IgD-negative memory B cell (primary cell): ENCODE results near the gene OSBPL10. TPM values are rescaled to one million over a fixed set of nuclear protein-coding genes. Genes with fewer than 3 reads are reported as not detected.

ENCODE experiments used
- H3K27ac Mint-ChIP-seq, 3 donors: one replicate each; pipeline ENCODE4 v1.8.0; 2020 to 2022; ENCODE audit warnings: mild to moderate bottlenecking in 3 of 3, mixed read lengths in 3 of 3, moderate library complexity in 1 of 3
- H3K27me3 Mint-ChIP-seq: one replicate; pipeline ENCODE4 v1.8.0; 2021; ENCODE audit warnings: mixed read lengths
- H3K36me3 Mint-ChIP-seq: one replicate; pipeline ENCODE4 v1.8.0; 2020; ENCODE audit warnings: mild to moderate bottlenecking, mixed read lengths
- H3K4me1 Mint-ChIP-seq, 3 donors: one replicate each; pipeline ENCODE4 v1.8.0; 2020 to 2022; ENCODE audit warnings: mixed read lengths in 3 of 3, mild to moderate bottlenecking in 1 of 3
- H3K4me3 Mint-ChIP-seq, 4 donors: one replicate each; pipeline ENCODE4 v1.8.0; 2020 to 2022; ENCODE audit warnings: mild to moderate bottlenecking in 4 of 4, mixed read lengths in 4 of 4, moderate library complexity in 3 of 4
- H3K9me3 Mint-ChIP-seq, 3 donors: one replicate each; pipeline ENCODE4 v1.8.0; 2020 to 2021; ENCODE audit warnings: mixed read lengths in 3 of 3, mild to moderate bottlenecking in 1 of 3
- polyA plus RNA-seq: library from polyadenylated mRNA; unstranded; fragments of 300-500 nt; fragmentation: Illumina TruSeq; gene quantifications from one replicate; pipeline ENCODE4 v1.2.3, GENCODE V29; 2021

The OSBPL10 gene
- polyA plus RNA-seq, 1 donor from 2014 or later = 126 TPM

DNA sequence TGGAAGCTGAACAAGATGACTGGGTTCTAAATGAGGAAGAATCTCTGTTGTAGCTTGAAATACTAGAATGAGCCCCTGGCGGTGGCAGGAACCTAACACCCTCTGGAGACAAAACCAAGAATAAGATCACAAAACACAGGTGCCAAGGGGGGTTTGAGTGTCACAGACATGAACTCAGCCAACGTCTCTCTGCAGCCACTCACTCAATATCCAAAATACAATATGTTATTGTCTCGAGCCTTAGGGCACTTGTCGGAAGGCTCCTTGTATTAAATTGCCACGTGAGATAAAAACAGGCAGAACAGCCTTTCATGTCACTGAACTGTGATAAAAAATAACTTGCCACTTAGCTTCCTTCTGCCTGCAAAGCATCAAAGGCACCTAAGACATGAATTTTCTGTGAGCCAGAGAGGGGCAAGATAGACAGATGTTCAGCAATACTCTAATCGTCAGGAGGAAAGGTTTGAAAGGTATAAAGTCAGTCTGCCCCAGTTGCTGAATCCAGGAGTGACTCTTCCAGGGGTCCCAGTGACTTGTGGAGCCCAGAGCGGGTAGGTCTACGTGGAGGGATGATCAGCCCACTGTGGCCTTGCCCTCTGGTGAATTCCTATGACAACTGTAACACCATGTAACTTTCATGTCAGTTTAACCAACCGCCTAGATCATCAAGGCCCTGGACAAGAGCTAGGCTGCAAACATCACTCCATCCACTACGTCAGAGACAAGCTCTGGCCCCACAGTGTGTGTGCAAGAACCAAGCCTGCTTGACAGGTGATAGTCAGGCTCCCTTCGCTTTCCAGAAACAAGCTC lies 165.2 kb downstream of the OSBPL10 start:
- H3K4me1 Mint-ChIP-seq = peaks cover 18 to 39% (median 36%) of the 10 kb centered on the region in 3 donors
- H3K27ac Mint-ChIP-seq = peak overlapping the region in 2 of 3 donors; percentile 24 to 48
- no peaks in the 10 kb centered on the region for H3K27me3 Mint-ChIP-seq
- peak overlapping the region in 1 of 4 donors; percentile 52 for H3K4me3 Mint-ChIP-seq
- H3K9me3 Mint-ChIP-seq = no peaks in the 10 kb centered on the region
- H3K36me3 Mint-ChIP-seq = peaks cover 6% of the 10 kb centered on the region

DNA sequence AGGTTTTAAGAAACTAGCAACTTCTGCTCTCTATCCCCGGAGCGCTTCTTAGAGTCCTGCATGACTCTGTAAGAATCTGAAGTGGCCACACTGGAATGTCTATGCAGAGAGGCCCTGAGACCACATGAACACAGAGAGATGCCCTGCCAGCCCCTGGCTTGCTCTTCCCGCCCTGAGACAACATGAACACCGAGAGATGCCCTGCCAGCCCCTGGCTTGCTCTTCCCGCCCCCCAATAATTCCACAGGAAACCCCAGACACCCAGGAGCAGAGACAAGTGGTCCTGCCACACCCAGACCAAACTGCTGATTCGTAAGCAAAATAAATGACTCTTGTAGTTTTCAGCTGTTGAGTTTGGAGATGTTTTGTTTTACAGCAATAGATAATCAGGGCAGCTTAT lies 166.1 kb downstream of the OSBPL10 start:
- Mint-ChIP-seq H3K4me3 (no peak overlapping the region), H3K27me3 (no peaks in the 10 kb centered on the region), H3K9me3 (no peaks in the 10 kb centered on the region), H3K27ac (peak overlapping the region in 2 of 3 donors; percentile 48), H3K36me3 (peaks cover 6% of the 10 kb centered on the region), H3K4me1 (peaks cover 25 to 42% (median 39%) of the 10 kb centered on the region in 3 donors)

DNA sequence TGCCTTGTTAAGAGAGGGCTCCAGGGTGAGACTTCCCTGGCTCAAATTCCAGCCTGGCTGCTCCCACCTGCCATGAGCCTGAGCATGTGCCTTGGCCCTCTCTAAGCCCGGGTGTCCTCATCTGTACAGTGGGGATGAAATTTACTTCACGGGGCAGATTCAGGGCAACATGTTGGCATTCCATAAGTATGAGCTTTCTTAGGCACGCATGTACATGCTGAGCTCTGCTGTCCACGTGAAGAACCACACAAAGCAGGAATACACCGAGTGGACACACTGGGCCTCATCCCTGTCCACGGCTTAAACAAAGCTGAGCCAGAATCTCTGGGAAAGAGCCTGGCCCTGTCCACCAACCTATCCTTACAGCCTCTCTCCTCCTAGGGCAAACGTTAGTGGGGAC lies 167.4 kb downstream of the OSBPL10 start:
- Mint-ChIP-seq H3K27ac (peak overlapping the region in 2 of 3 donors; percentile 23 to 88), H3K4me3 (peak overlapping the region in 1 of 4 donors; percentile 37), H3K9me3 (no peaks in the 10 kb centered on the region), H3K4me1 (peaks cover 27 to 42% (median 37%) of the 10 kb centered on the region in 3 donors), H3K27me3 (no peaks in the 10 kb centered on the region), H3K36me3 (peaks cover 7% of the 10 kb centered on the region)

DNA sequence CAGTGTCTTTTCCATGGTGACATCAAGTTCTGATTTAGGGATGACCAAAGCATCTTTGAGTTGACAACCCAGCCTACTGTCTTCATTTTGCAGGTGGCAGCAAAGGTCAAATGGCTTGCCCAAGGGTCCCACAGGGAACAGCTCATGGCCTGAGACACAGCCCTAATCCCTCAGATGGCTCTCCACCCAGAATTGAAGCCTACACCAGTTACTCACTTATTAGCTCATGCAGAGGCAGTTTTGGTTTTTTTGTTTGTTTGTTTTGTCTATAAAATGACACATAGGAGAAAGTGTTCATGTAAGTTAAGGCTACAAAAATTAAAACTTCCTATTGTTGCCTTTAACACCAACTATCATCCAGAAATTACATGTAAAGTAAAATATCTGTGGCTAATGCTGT lies 167.9 kb downstream of the OSBPL10 start:
- Mint-ChIP-seq H3K9me3 (no peaks in the 10 kb centered on the region), H3K4me1 (peaks cover 25 to 40% (median 35%) of the 10 kb centered on the region in 3 donors), H3K27ac (peak overlapping the region in 2 of 3 donors; percentile 23 to 52), H3K4me3 (no peak overlapping the region), H3K36me3 (peaks cover 7% of the 10 kb centered on the region), H3K27me3 (no peaks in the 10 kb centered on the region)

DNA sequence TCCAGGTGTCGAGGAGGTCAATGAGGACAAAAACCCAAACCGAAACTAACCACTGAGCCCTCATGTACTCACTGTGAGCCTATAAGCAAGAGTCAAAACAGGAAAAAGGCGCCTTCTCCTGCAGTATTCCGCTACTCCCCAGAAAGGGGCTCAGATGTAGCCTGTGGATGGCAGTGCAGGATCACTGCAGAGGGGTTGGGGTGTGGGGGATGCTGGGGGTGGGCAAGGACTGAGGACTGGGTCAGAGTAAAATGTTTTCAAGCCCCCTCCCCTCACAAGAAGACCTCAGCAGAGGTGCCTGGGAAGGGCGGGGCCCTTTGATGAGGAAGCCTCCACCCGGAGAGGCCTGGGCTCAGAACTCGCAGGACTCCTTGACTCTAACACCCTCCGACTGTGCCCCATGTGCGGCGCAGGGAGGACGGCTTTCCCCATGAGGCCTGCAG lies 170.1 kb downstream of the OSBPL10 start:
- H3K4me1 Mint-ChIP-seq = peaks cover 28 to 39% (median 33%) of the 10 kb centered on the region in 3 donors
- no peaks in the 10 kb centered on the region for H3K27me3 Mint-ChIP-seq
- peaks cover 7% of the 10 kb centered on the region for H3K36me3 Mint-ChIP-seq
- peak overlapping the region; percentile 16 to 93 (median 88) for H3K27ac Mint-ChIP-seq
- peak overlapping the region in 2 of 4 donors; percentile 74 to 82 for H3K4me3 Mint-ChIP-seq
- no peaks in the 10 kb centered on the region for H3K9me3 Mint-ChIP-seq

DNA sequence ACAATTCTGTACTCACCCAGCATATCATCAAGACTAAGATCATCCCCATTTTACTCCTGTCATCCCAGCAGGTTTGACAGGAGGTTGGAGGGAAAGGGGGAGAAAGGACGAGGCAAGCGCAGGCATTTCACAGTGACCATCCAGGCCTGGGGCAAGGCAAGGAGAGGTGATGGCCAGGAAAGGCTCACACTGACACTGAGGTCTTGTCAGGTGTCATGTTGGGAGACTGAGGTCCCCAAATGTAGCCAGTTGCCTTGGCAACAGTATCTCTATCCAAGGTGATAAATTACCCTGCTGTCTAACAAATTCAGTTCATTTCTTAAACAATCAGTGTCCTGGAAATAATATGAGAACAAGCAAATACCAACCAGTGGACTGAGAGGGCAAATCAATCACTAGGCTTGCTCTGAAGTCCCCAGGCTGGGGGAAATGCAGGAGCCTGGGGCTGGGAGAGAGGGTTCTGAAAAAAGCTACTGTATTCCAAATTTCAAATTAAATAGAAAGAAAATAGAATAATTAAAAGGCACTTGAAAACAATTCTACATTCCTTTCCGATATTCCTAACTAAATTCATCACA lies 172.8 kb downstream of the OSBPL10 start:
- Mint-ChIP-seq H3K36me3 (peaks cover 7% of the 10 kb centered on the region), H3K4me1 (peaks cover 42 to 52% (median 49%) of the 10 kb centered on the region in 3 donors), H3K27ac (peak overlapping the region in 1 of 3 donors; percentile 85), H3K27me3 (no peaks in the 10 kb centered on the region), H3K9me3 (no peaks in the 10 kb centered on the region), H3K4me3 (no peak overlapping the region)

DNA sequence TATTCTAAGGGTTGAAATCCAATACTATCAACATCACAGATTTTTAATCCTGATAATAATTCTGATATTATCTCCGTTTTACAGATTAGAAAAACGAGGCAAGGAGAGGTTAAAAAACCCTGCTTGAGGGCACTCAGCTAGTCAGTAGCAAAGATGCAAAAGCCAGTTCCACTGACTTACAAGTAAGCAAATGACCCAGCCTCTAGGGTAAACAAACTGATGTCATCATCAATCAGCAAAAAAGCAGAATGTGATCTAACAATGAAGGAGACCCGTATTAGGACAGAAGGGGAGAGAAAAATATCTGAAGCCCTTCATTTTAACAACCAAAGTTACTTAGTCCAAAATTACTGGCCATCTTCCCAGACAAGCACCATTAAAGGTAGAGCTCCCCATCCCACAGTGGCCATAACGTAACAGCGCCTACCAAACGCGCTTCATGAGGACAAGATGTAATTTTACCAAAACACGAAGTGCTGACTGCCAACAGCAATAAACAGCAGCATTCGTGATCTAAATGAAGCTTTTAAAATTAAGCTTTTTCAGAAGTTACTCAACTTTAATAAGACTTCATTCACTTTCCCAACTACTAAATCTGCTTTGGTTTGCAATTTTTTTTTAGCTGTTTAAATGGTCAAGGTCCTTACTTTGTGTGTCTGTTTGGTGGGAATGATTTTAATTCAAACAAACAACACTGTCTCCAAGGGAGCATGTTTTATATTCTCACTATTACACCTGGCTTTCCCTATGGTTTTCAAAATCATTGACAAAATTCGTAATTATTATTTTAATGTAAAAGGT lies 176.6 kb downstream of the OSBPL10 start:
- Mint-ChIP-seq H3K9me3 (no peaks in the 10 kb centered on the region), H3K27ac (peak overlapping the region; percentile 18 to 50 (median 24)), H3K27me3 (no peaks in the 10 kb centered on the region), H3K4me3 (peak overlapping the region in 1 of 4 donors; percentile 63), H3K36me3 (peaks cover 4% of the 10 kb centered on the region), H3K4me1 (peaks cover 31 to 58% (median 50%) of the 10 kb centered on the region in 3 donors)

DNA sequence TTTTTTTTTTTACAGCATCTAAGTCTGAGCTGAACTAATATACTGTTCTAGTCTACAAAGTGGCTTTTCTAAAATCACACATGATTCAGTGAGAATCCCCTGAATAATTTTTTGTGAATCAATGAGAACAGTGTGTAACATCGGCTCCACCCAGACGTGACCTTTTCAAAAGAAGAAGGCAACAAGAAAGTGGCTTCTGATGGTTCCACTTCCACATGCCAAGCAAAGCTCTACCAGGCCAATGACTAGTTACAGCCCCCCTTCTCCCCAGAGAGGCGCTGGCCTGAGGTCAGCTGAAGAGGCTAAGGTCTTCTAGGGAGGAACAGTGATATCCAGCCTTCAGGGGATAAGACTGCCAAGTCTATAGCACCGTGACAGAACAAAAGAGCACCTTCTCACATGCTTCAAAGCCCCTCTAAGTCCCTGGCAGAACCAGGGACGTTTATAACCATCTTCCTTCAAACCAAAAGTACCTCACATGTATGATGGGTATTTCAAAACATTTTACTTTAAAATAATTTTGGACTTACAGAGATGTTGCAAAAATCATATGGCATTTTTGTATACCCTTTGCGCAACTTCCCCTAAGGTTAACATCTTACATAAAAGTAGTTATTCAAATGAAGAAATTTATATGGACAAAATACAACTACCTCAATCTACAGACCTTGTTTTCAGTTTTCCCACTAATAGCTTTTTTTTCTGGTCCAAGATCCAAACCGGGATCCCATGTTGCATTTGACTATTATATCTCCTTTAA lies 177.9 kb downstream of the OSBPL10 start:
- H3K4me3 Mint-ChIP-seq = peak overlapping the region in 2 of 4 donors; percentile 50 to 82
- H3K9me3 Mint-ChIP-seq = no peaks in the 10 kb centered on the region
- peak overlapping the region; percentile 18 to 94 (median 71) for H3K27ac Mint-ChIP-seq
- H3K36me3 Mint-ChIP-seq = peaks cover 2% of the 10 kb centered on the region
- H3K27me3 Mint-ChIP-seq = no peaks in the 10 kb centered on the region
- peaks cover 31 to 54% (median 52%) of the 10 kb centered on the region in 3 donors for H3K4me1 Mint-ChIP-seq

DNA sequence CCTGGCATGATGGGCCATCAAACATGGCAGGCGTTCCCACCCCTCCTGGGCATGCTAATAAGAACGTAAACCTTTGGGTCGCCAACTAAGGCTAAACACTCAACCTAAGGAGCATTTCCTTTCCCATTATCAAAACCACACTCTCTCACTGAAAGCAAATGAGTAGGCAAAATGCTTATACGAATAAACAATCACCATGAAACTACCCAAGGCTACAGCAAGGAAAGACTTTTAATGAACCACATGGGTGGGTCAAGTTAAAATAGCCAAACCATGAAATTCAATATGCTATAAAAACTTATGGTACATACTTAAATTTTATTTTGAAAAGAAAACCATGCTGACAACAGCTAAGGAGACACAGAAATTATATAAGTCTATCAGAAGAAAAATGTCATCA lies 180.6 kb downstream of the OSBPL10 start:
- Mint-ChIP-seq H3K9me3 (no peaks in the 10 kb centered on the region), H3K27me3 (no peaks in the 10 kb centered on the region), H3K4me1 (peaks cover 26 to 50% (median 42%) of the 10 kb centered on the region in 3 donors), H3K4me3 (no peak overlapping the region), H3K36me3 (peaks cover 10% of the 10 kb centered on the region), H3K27ac (no peak overlapping the region)

DNA sequence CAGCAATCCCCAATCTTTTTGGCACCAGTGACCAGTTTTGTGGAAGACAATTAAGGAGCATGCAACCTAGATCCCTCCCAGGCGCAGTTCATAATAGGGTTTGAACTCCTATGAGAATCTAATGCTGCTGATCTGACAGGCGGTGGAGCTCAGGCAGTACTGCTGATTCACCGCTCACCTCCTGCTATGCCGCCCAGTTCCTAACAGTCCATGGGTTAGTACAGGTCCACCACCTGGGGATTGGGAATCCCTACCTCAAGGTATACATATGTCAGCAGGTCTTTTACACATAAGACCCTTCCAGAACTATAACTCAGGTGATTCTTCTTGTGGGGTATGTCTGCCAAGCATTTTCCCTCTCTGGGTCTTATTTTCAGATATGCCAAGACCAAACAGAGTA lies 182.2 kb downstream of the OSBPL10 start:
- no peak overlapping the region for H3K27ac Mint-ChIP-seq
- H3K27me3 Mint-ChIP-seq = no peaks in the 10 kb centered on the region
- no peak overlapping the region for H3K4me3 Mint-ChIP-seq
- peaks cover 11% of the 10 kb centered on the region for H3K36me3 Mint-ChIP-seq
- H3K9me3 Mint-ChIP-seq = peaks cover 0 to 2% (median 0%) of the 10 kb centered on the region in 3 donors
- peaks cover 13 to 39% (median 32%) of the 10 kb centered on the region in 3 donors for H3K4me1 Mint-ChIP-seq

DNA sequence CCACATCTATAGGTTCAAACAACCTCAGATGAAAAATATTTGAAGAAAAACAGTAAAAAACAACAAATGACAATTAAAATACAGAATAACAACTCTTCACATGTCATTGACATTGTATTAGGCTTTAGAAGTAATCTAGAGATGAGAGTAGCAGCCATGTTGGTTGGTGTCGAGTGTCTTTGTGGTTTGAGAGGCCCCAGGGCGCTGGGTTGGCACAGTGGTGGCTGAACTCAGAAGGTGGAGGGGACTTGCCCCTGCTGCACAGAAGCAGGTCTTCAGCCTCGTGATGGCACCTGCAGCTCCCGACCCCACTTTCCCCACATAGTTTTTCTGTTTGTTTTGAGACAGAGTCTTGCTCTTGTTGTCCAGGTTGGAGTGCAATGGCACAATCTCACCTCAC lies 187.2 kb downstream of the OSBPL10 start:
- H3K27me3 Mint-ChIP-seq = no peaks in the 10 kb centered on the region
- H3K36me3 Mint-ChIP-seq = peaks cover 16% of the 10 kb centered on the region
- H3K4me3 Mint-ChIP-seq = no peak overlapping the region
- H3K27ac Mint-ChIP-seq = peak overlapping the region in 1 of 3 donors; percentile 58
- peaks cover 4 to 22% (median 17%) of the 10 kb centered on the region in 3 donors for H3K4me1 Mint-ChIP-seq
- peaks cover 0 to 2% (median 0%) of the 10 kb centered on the region in 3 donors for H3K9me3 Mint-ChIP-seq

DNA sequence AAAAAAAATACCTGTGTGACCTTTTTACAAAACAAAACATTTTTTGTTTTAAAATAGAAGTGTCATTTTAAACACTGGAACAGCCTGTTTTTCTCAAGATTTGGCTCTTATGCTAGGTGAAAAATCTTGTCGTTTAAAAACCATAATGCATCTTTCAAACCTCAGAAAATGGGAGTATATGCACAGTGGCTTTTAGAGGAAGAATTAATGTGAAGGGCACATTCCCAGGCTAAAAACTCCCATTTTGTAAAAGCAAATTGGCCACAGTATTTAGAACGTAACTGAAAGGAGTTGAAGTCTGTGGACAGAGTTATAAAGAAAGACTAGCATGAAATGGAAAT lies 190.0 kb downstream of the OSBPL10 start:
- Mint-ChIP-seq H3K9me3 (peaks cover 0 to 2% (median 0%) of the 10 kb centered on the region in 3 donors), H3K27ac (peak overlapping the region; percentile 1 to 50 (median 35)), H3K4me3 (no peak overlapping the region), H3K36me3 (peaks cover 14% of the 10 kb centered on the region), H3K4me1 (peaks cover 10 to 29% (median 25%) of the 10 kb centered on the region in 3 donors), H3K27me3 (no peaks in the 10 kb centered on the region)

DNA sequence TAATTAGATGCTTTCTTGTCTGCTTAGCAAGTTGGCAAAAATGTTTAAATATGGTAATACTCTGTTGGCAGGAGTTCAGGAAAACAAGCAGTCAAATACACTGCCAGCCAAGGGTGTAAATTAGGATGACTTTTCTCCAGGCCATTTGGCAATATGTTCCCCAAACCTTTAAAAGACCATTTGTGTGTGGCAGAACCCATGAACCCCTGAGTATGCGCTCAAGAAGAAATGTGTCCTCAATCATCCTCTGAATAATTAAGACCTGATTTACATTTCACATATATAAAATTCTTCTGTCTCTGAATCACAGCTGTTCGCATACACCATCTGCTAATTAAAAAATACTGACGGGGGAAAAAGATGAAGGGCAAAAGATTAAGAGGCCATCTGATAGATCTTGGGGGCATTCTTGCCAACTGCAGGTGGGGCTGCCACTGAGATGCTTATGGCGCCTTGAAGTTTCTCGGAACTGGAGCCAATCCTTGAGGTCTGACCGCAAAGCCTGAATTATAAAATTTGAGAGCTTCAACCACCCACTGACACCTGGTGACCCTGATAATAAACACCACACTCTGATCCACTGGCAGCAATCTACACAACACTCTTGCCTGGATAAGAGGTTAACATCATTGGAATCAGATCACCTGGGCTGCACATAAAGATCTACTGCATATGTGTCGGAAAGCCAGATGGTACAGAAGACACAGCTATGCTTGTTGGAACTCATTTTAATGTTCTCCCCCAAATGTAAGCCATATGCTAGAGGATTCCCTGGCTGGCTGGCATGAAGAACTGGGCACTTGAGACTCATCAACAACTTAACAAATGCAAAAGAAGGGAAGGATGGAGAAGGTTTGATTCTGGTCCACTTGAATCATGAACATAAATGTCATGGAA lies 190.6 kb downstream of the OSBPL10 start:
- Mint-ChIP-seq H3K27me3 (no peaks in the 10 kb centered on the region), H3K27ac (peak overlapping the region in 2 of 3 donors; percentile 1 to 50), H3K4me1 (peaks cover 12 to 29% (median 22%) of the 10 kb centered on the region in 3 donors), H3K9me3 (peaks cover 0 to 2% (median 0%) of the 10 kb centered on the region in 3 donors), H3K4me3 (no peak overlapping the region), H3K36me3 (peaks cover 8% of the 10 kb centered on the region)
